ENCODE results near the gene KLK12. TPM values are rescaled to one million over a fixed set of nuclear protein-coding genes. Genes with fewer than 3 reads are reported as not detected.

Gene KLK12
- total and polyA plus RNA-seq, 2 donors: not detected

DNA sequence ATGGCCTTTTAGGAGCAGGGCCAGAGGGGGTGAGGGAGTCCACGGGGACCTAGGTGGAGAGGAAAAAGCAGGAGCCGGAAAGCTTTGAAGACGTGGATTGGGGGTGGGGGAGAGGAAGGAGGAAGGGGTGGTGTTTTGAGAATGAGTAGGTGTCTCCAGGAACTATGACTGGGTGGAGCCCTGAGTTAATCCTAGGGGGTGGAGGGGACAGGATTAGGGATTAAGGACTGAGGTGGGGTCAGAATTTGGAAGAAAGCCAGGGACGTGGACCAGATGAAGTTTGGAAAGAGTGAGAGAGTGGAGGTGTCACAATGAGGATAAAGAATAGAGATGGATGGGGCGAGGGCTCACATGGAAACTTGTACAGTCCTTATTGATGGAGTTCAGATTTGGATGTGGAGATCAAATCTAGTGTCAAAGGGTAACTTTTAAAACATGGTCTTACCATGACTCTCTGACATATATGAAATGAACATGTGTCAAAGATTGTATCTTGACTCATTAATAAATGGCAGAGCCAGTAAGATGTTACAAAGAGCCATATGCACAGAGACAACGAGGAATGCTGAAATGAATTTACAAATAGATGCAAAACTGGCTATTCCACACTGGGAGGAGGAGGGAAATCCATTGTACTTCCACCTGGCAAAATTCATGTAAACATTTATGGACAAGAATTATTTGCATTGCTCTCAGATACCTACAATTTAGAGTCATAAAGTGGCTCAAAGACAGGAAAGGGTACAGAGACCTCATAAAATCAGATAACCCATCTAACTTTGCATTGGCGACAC, 31.8 kb upstream of the KLK12 start:
- H3K27ac ChIP-seq (ENCODE audit: low read depth): no peak overlapping the region
- no peaks in the 10 kb centered on the region for H3K4me1 ChIP-seq (ENCODE audit: insufficient read depth)
- WGBS: 67% methylated on average over 7 of the region's 7 CpGs

DNA sequence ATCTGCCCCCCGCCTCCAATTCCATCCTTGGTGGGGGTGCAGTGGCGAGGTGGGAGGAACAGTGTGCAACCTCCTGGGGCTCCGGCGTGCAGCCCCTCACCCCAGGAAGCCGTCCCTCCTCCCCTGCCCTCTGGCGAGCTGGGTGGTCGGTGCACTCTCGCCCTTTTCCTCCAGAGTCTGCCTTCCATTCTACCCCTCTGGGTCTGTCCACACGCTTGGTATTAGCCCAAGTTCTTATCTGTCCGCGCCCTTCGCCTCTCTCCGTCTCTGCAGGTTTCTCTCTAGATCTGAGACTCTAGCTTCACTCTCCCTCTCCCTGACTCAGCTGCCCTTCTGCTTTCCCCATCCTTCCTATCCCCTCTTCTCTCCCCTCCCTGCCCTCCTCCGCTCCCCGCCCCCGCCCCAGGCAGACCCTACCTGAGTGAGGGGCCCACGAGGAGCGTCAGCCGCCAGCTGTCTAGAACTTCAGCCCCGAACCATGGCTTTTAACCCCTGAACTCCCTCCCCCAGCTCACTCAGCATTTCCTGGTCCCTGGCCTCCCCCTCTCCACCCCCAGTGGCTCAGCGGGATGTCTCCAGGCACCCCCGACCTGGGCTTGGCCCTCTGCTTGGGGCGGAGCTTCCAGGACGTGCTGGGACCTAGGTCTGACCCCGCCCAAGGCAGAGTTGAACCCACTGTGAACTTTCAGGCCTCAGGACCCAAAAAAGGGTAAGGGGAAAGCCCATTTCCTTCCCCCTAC, 30.6 kb upstream of the KLK12 start:
- H3K4me1 ChIP-seq (ENCODE audit: insufficient read depth): no peaks in the 10 kb centered on the region
- 7% methylated on average over 25 of the region's 25 CpGs for WGBS
- no peak overlapping the region for H3K27ac ChIP-seq (ENCODE audit: low read depth)
- no peak for DNase-seq (ENCODE audit: extremely low spot score)
- no peak overlapping the region for H3K4me3 ChIP-seq (ENCODE audit: low read depth, low read length)
- no peaks in the 10 kb centered on the region for H3K36me3 ChIP-seq (ENCODE audit: insufficient read depth)

More for the DNA sequence above, 31.8 kb upstream of the KLK12 start:
- Histone ChIP-seq H3K36me3 (ENCODE audit: insufficient read depth) (no peaks in the 10 kb centered on the region), H3K4me3 (ENCODE audit: low read depth, low read length) (no peak overlapping the region)
- DNase-seq (ENCODE audit: extremely low spot score): no peak

DNA sequence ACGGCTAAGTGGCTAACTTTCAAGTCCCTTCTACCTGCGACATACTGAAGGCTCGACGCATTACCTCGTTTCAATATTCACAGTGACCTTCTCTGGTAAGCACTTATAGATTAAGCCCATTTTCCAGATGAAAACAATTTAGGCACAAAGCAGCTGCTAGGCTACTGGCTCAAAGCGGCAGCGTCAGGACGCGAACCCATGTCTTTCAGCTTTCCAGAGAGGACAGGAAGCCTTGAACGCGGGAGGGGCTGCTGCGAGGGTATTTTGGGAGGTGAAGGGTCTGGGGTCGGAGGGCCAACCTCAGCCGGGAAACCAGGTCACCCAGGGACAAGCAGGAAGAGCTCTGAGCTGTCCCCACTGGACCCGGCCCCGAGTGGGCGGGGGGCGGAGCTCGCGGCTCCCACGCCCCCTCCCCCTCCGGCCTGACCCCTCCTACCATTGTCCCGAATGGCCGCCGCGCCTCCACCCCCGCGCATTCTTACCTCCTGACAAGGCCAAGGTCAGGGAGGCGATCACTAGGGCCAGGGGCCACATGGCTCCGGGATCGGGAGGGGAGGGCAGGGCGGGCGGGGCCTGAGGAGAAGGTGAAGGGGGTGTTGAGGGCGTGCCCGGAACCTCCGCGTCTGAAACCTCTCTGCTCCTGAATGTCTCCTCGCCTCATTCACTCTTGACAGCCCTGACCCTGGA, 29.9 kb upstream of the KLK12 start, which contains the start of gene KLK13:
Gene KLK13 (minus strand): TSS at position 559 of the 687 bp plus-strand sequence. CDS start 25 bp downstream, at position 534.
- no peaks in the 10 kb centered on the region for H3K4me1 ChIP-seq (ENCODE audit: insufficient read depth)
- no peaks in the 10 kb centered on the region for H3K36me3 ChIP-seq (ENCODE audit: insufficient read depth)
- H3K27ac ChIP-seq (ENCODE audit: low read depth): no peak within 1 kb of the TSS
- 13% methylated on average over 38 of the region's 38 CpGs for WGBS
- H3K4me3 ChIP-seq (ENCODE audit: low read depth, low read length): no peak within 1 kb of the TSS
- DNase-seq (ENCODE audit: extremely low spot score): no peak

DNA sequence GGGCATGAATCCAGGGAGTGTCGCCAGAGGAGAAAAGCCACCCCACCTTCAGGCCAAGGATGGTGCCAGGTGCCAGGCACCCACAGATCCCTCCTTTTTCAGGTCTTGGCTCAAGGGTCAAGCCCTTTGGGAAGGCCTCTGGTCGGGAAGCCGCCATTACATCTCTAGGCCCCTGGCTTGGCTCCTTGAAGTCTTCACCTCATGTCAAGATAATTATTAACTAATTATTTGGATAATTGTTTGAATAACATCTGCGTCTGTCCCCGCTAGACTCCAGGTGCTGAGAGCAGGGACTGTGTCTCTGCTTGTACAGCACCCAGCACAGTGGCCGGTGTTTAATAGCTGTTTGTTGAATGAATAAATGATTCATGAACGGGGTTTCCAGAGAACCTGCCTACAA, 28.9 kb upstream of the KLK12 start:
- no peak overlapping the region for H3K4me3 ChIP-seq (ENCODE audit: low read depth, low read length)
- no peak for DNase-seq (ENCODE audit: extremely low spot score)
- no peaks in the 10 kb centered on the region for H3K36me3 ChIP-seq (ENCODE audit: insufficient read depth)
- H3K4me1 ChIP-seq (ENCODE audit: insufficient read depth): no peaks in the 10 kb centered on the region
- WGBS: 91% methylated on average over 7 of the region's 7 CpGs
- H3K27ac ChIP-seq (ENCODE audit: low read depth): no peak overlapping the region

DNA sequence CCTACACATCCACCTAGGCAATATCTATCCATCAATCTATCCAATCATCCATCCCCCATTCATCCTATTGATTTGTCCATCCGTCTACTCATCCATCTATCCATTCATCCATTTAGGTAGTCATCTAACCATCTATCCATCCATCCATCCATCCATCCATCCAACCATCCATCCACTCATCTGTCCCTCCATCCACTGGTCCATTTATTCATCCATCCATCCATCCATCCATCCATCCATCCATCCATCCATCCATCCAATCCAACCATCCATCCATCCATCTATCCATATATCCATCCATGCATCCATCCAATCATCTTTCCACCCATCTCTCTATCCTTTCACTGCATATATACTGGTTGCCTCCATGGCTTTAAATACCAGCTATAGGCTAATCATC, 26.2 kb upstream of the KLK12 start:
- DNase-seq (ENCODE audit: extremely low spot score): no peak
- no peak overlapping the region for H3K4me3 ChIP-seq (ENCODE audit: low read depth, low read length)
- 0% methylated on average over 1 of the region's 1 CpG for WGBS
- no peaks in the 10 kb centered on the region for H3K36me3 ChIP-seq (ENCODE audit: insufficient read depth)
- H3K4me1 ChIP-seq (ENCODE audit: insufficient read depth): no peaks in the 10 kb centered on the region
- no peak overlapping the region for H3K27ac ChIP-seq (ENCODE audit: low read depth)

DNA sequence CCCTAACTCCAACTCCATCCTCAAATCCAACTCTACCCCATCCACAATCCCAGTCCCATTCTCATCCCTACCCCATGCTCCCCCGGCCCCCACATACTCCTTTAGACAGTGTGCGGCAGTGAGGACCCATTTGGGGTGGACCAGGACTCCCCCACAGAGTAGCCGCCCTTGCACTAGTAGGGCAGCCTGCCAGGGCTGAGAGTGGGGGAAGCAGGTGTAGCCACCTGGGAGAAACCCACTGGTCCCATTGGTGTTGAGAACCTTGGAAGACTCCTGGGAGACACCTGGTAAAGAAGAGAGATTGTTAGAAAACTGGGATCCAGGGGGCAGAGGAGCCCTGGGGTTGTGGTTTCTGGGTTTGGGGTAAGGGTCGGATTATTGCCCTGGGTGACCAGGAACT, 25.5 kb upstream of the KLK12 start:
- WGBS: 63% methylated on average over 4 of the region's 4 CpGs
- no peak overlapping the region for H3K4me3 ChIP-seq (ENCODE audit: low read depth, low read length)
- DNase-seq (ENCODE audit: extremely low spot score): no peak
- H3K4me1 ChIP-seq (ENCODE audit: insufficient read depth): no peaks in the 10 kb centered on the region
- H3K27ac ChIP-seq (ENCODE audit: low read depth): no peak overlapping the region
- H3K36me3 ChIP-seq (ENCODE audit: insufficient read depth): no peaks in the 10 kb centered on the region

DNA sequence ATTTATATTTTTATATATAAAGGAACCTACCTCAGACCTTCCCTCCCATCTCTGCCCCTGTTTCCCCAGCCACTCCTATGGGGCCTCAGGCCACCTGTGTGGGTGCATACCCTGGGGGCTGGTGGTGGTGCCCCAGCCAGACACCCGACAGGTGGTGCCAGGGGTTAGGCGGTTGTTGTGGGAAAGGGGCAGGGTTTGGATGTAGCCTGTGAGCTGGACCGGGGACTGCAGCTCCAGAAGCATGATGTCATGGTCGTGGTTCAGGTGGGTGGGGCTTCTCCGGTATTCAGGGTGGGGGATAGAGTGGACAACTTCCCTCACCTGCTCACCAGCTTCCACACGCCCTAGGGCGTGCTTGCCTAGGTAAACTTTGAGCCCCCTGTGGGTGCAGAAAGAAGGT, 24.9 kb upstream of the KLK12 start:
- no peak overlapping the region for H3K4me3 ChIP-seq (ENCODE audit: low read depth, low read length)
- H3K4me1 ChIP-seq (ENCODE audit: insufficient read depth): no peaks in the 10 kb centered on the region
- no peaks in the 10 kb centered on the region for H3K36me3 ChIP-seq (ENCODE audit: insufficient read depth)
- 77% methylated on average over 7 of the region's 7 CpGs for WGBS
- no peak overlapping the region for H3K27ac ChIP-seq (ENCODE audit: low read depth)
- no peak for DNase-seq (ENCODE audit: extremely low spot score)

DNA sequence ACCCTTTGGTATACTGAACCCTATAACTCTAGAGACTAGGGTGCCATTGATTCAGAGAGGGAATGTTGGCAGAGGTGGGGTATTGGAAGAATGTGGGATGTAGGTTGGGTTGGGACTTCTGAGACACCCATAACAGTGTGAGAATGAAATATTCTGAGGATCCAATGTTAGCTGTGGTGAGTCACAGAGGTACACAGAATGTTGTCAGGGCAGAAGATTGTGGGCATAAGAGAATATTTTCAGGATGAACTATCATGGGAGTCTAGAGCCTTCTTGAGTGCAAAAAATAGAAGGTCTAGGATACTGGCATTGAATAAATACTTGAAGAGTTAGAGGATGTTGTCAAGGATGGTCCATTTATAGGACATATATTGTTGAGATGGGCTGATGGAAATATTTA, 21.1 kb upstream of the KLK12 start:
- no peak overlapping the region for H3K27ac ChIP-seq (ENCODE audit: low read depth)
- no peak for DNase-seq (ENCODE audit: extremely low spot score)
- H3K4me3 ChIP-seq (ENCODE audit: low read depth, low read length): no peak overlapping the region
- H3K36me3 ChIP-seq (ENCODE audit: insufficient read depth): no peaks in the 10 kb centered on the region
- H3K4me1 ChIP-seq (ENCODE audit: insufficient read depth): no peaks in the 10 kb centered on the region

DNA sequence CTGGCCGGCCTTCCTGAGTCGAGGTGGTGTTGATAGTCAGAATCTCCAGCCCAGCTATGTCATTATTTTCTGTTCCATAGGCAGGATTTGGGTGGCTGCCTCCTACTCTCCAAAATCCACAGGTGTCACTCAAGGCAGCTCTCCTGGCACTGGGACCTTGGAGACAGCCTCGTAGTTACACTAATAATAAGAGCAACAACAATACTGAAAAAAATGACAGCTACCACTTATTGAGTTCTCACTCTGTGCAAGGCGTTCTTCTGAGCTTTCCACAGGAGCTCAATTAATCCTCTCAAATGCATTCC, 12.2 kb upstream of the KLK12 start:
- no peak for DNase-seq (ENCODE audit: extremely low spot score)
- 4% methylated on average over 4 of the region's 4 CpGs for WGBS
- Histone ChIP-seq H3K27ac (ENCODE audit: low read depth) (no peak overlapping the region), H3K4me1 (ENCODE audit: insufficient read depth) (no peaks in the 10 kb centered on the region), H3K4me3 (ENCODE audit: low read depth, low read length) (no peak overlapping the region), H3K36me3 (ENCODE audit: insufficient read depth) (no peaks in the 10 kb centered on the region)

DNA sequence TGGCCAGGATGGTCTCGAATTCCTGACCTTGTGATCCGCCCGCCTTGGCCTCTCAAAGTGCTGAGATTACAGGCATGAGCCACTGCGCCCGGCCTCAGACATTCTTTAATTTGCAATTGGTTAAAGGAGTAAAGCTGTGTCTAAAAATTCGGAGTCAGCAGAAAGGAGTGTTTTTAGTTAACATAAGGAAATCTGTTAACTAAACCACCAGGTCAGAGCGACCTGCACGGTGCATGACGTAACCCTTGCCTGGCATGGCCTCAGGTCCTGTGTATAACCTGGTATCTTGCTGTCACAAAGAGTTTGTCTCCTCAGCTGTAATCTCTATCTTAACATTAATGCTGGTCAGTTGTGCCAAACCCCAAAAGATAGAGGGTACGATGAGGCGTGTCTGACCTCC, 9.5 kb upstream of the KLK12 start:
- no peaks in the 10 kb centered on the region for H3K4me1 ChIP-seq (ENCODE audit: insufficient read depth)
- H3K27ac ChIP-seq (ENCODE audit: low read depth): no peak overlapping the region
- DNase-seq (ENCODE audit: extremely low spot score): no peak
- H3K36me3 ChIP-seq (ENCODE audit: insufficient read depth): no peaks in the 10 kb centered on the region
- H3K4me3 ChIP-seq (ENCODE audit: low read depth, low read length): no peak overlapping the region
- WGBS: 74% methylated on average over 11 of the region's 11 CpGs

DNA sequence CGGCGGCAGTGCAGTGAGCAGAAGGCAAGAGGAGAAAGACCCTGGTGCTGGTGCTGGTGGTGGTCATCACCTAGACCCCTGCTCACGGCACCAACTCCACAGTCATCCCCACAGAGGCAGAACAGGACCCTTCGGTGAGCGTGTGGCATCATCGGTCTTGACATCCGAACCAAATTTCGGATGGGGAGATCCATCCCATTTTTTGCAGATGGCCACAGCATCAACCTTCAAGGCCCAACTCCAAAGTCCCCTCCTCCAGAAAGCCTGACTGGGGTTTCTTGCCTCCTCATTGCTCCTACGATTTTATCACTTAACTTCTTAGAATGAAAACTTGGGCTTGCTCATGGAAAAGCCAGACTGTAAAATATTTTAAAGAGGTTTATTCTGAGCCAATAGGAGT, 8.7 kb upstream of the KLK12 start:
- Histone ChIP-seq H3K4me1 (ENCODE audit: insufficient read depth) (no peaks in the 10 kb centered on the region), H3K4me3 (ENCODE audit: low read depth, low read length) (no peak overlapping the region), H3K27ac (ENCODE audit: low read depth) (no peak overlapping the region), H3K36me3 (ENCODE audit: insufficient read depth) (no peaks in the 10 kb centered on the region)
- WGBS: 81% methylated on average over 9 of the region's 9 CpGs
- DNase-seq (ENCODE audit: extremely low spot score): no peak

DNA sequence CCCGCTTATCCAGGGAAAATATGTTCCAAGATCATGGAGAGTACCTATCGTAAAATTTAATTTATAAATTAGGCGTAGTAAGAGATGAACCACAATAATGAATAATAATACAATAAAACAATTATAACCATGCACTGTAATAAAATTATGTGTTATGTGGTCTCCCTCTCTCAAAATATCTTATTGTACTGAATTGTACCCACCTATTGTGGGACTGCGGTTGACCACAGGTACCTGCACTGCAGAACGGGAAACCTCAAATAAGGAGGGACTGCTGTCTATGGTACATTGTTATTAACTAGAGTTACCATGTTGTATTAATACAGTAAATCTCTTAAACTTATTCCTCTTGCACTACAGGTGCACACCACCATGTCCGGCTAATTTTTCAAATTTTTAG, 5.3 kb upstream of the KLK12 start:
- no peak for DNase-seq (ENCODE audit: extremely low spot score)
- no peak overlapping the region for H3K27ac ChIP-seq (ENCODE audit: low read depth)
- H3K4me3 ChIP-seq (ENCODE audit: low read depth, low read length): no peak overlapping the region
- no peaks in the 10 kb centered on the region for H3K4me1 ChIP-seq (ENCODE audit: insufficient read depth)
- H3K36me3 ChIP-seq (ENCODE audit: insufficient read depth): no peaks in the 10 kb centered on the region
- 93% methylated on average over 6 of the region's 6 CpGs for WGBS

DNA sequence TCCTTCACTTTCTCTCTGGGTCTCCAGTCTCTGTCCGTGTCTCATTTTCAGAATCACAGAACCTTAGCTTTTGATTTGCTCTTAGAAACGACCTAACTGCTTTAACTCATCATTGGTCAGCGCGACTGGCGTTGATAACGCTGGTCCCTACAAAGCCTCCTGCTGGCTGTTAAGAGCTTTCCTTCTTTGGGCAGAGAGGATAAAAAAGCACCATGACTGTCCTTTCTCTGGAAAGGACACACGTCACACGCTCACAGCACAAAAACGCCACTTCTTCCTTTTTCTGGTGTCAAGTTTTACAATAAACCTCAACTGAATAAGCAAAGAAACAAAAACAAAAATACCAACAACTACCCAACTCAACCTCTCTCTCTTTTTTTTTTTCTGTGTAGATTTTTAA, 1.7 kb upstream of the KLK12 start:
- 44% methylated on average over 9 of the region's 9 CpGs for WGBS
- no peak for DNase-seq (ENCODE audit: extremely low spot score)
- no peak overlapping the region for H3K27ac ChIP-seq (ENCODE audit: low read depth)
- H3K4me1 ChIP-seq (ENCODE audit: insufficient read depth): no peaks in the 10 kb centered on the region
- no peaks in the 10 kb centered on the region for H3K36me3 ChIP-seq (ENCODE audit: insufficient read depth)
- H3K4me3 ChIP-seq (ENCODE audit: low read depth, low read length): no peak overlapping the region

DNA sequence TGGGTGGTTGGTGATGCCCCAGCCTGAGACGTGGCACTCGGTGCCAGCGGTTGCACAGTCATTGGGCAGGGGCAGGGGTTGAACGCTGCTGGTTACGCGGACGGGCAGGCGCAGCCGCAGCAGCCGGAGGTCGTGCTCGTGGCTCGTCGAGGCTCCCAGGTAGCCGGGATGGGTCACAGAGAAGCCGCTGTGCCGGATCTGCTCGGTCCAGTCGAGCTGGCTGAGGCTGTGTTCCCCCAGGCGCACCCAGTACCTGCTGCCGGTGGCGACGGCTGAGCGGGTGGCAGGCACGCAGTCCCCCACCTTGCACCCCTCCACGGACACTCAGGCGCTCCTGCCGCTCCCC, 2.9 kb downstream of the KLK12 start:
- no peak for DNase-seq (ENCODE audit: extremely low spot score)
- Histone ChIP-seq H3K27ac (ENCODE audit: low read depth) (no peak overlapping the region), H3K4me1 (ENCODE audit: insufficient read depth) (no peaks in the 10 kb centered on the region), H3K36me3 (ENCODE audit: insufficient read depth) (no peaks in the 10 kb centered on the region), H3K4me3 (ENCODE audit: low read depth, low read length) (no peak overlapping the region)
- WGBS: 92% methylated on average over 28 of the region's 28 CpGs
